Neural crest cell (in vitro differentiated cells): ENCODE data around the gene DUT. TPM values are rescaled to one million over a fixed set of nuclear protein-coding genes. Genes with fewer than 3 reads are reported as not detected.

ENCODE experiments used
- DNase-seq: peaks from one replicate; pipeline ENCODE4 v3.0.0; 2021; ENCODE audit warnings: low read depth, mixed read lengths, low spot score
- H3K27ac Mint-ChIP-seq: one replicate; pipeline ENCODE4 v1.8.0; 2021; ENCODE audit warnings: mild to moderate bottlenecking, mixed read lengths; ENCODE audit not compliant: unreplicated experiment
- H3K27me3 Mint-ChIP-seq: 2 replicates; pipeline ENCODE4 v1.8.0; 2021; ENCODE audit warnings: low read depth, mild to moderate bottlenecking, mixed read lengths
- H3K36me3 Mint-ChIP-seq: 2 replicates; pipeline ENCODE4 v1.8.0; 2021; ENCODE audit warnings: low read depth, mild to moderate bottlenecking, mixed read lengths
- H3K4me1 Mint-ChIP-seq: 2 replicates; pipeline ENCODE4 v1.8.0; 2021; ENCODE audit warnings: mixed read lengths
- H3K4me3 Mint-ChIP-seq: one replicate; pipeline ENCODE4 v1.8.0; 2021; ENCODE audit warnings: mild to moderate bottlenecking, mixed read lengths
- H3K9me3 Mint-ChIP-seq: 2 replicates; pipeline ENCODE4 v1.8.0; 2021; ENCODE audit warnings: mixed read lengths
- CTCF ChIP-seq: fragments of 200-600 bp; sonication (generic); conservative IDR thresholded peaks from 2 replicates; pipeline ENCODE4 v1.5.0; 2021; ENCODE audit warnings: antibody characterized with exemption, mild to moderate bottlenecking
- total RNA-seq: library from RNA; stranded (reverse); gene quantifications from 2 replicates; pipeline ENCODE4 v1.2.1, GENCODE V29; 2021

The DUT gene
- total RNA-seq, 1 donor from 2014 or later: 137 TPM

GRCh38 chr15:48306639-48307038 is 24.6 kb upstream of the DUT start:
- TF ChIP-seq CTCF: no peak
- DNase-seq: no peak

GRCh38 chr15:48307586-48307985 is 23.6 kb upstream of the DUT start:
- no peak for DNase-seq
- TF ChIP-seq CTCF: no peak
- Mint-ChIP-seq H3K9me3 (no peaks in the 10 kb centered on the region), H3K36me3 (no peaks in the 10 kb centered on the region), H3K4me3 (no peak overlapping the region), H3K27ac (no peak overlapping the region), H3K27me3 (peaks cover 2% of the 10 kb centered on the region), H3K4me1 (no peaks in the 10 kb centered on the region)

More at GRCh38 chr15:48306639-48307038, 24.6 kb upstream of the DUT start:
- Mint-ChIP-seq H3K4me1 (no peaks in the 10 kb centered on the region), H3K27me3 (peaks cover 2% of the 10 kb centered on the region), H3K27ac (no peak overlapping the region), H3K9me3 (no peaks in the 10 kb centered on the region), H3K4me3 (no peak overlapping the region), H3K36me3 (no peaks in the 10 kb centered on the region)

GRCh38 chr15:48309740-48310139 is 21.5 kb upstream of the DUT start:
- Mint-ChIP-seq H3K9me3 (no peaks in the 10 kb centered on the region), H3K27ac (no peak overlapping the region), H3K36me3 (no peaks in the 10 kb centered on the region), H3K27me3 (peaks cover 2% of the 10 kb centered on the region), H3K4me3 (no peak overlapping the region), H3K4me1 (peaks cover 2% of the 10 kb centered on the region)
- no peak for TF ChIP-seq CTCF
- no peak for DNase-seq

GRCh38 chr15:48313216-48313615 is 18.0 kb upstream of the DUT start:
- H3K4me1 Mint-ChIP-seq: peaks cover 25% of the 10 kb centered on the region
- H3K9me3 Mint-ChIP-seq: peaks cover 2% of the 10 kb centered on the region
- no peaks in the 10 kb centered on the region for H3K36me3 Mint-ChIP-seq
- no peaks in the 10 kb centered on the region for H3K27me3 Mint-ChIP-seq
- H3K27ac Mint-ChIP-seq: no peak overlapping the region
- TF ChIP-seq CTCF: no peak
- no peak overlapping the region for H3K4me3 Mint-ChIP-seq
- DNase-seq: no peak

- no peaks in the 10 kb centered on the region for H3K36me3 Mint-ChIP-seq
- no peak for DNase-seq
- H3K4me3 Mint-ChIP-seq: no peak overlapping the region
- H3K27ac Mint-ChIP-seq: peak overlapping the region; percentile 4
- no peaks in the 10 kb centered on the region for H3K27me3 Mint-ChIP-seq
- H3K9me3 Mint-ChIP-seq: peaks cover 2% of the 10 kb centered on the region
- peaks cover 39% of the 10 kb centered on the region for H3K4me1 Mint-ChIP-seq
- TF ChIP-seq CTCF: no peak
Measured at GRCh38 chr15:48315041-48315440, 16.2 kb upstream of the DUT start.

GRCh38 chr15:48317221-48317620 is 14.0 kb upstream of the DUT start:
- H3K4me3 Mint-ChIP-seq: no peak overlapping the region
- peaks cover 40% of the 10 kb centered on the region for H3K4me1 Mint-ChIP-seq
- H3K9me3 Mint-ChIP-seq: peaks cover 2% of the 10 kb centered on the region
- peak overlapping the region; percentile 22 for H3K27ac Mint-ChIP-seq
- no peak for DNase-seq
- TF ChIP-seq CTCF: no peak
- H3K27me3 Mint-ChIP-seq: no peaks in the 10 kb centered on the region
- no peaks in the 10 kb centered on the region for H3K36me3 Mint-ChIP-seq
